GM08714 (cell line): ENCODE measurements around the gene ADGRB3.
"Not testable (repeated sequence)": the region's sequence is repeated elsewhere in the genome, so short reads cannot be mapped to it uniquely, and the experiment has no call there.

ENCODE experiments used
- H3K4me3 ChIP-seq: fragments of 200-500 bp; sonication (Bioruptor generic); 2 replicates; pipeline ENCODE4 v1.5.1; 2014; ENCODE audit warnings: mild to moderate bottlenecking, low read length, inconsistent platforms
- ZNF274 ChIP-seq: IDR thresholded peaks from 2 replicates; pipeline ENCODE4 v1.6.1; 2012; ENCODE audit warnings: mild to moderate bottlenecking, low read depth, low read length

Gene ADGRB3

GRCh38 chr6:69386426-69386825 lies 751.3 kb downstream of the ADGRB3 start:
- H3K4me3 ChIP-seq: no peak overlapping the region
- TF ChIP-seq ZNF274: no peak

GRCh38 chr6:69390125-69390524 lies 755.0 kb downstream of the ADGRB3 start:
- TF ChIP-seq ZNF274: no peak

GRCh38 chr6:69391106-69391505 lies 756.0 kb downstream of the ADGRB3 start:
- no peak for TF ChIP-seq ZNF274
- H3K4me3 ChIP-seq: no peak overlapping the region

More at GRCh38 chr6:69390125-69390524, 755.0 kb downstream of the ADGRB3 start:
- H3K4me3 ChIP-seq: no peak overlapping the region

GRCh38 chr6:69392745-69393144 lies 757.7 kb downstream of the ADGRB3 start:
- TF ChIP-seq ZNF274: no peak
- no peak overlapping the region for H3K4me3 ChIP-seq

GRCh38 chr6:69398311-69398710 lies 763.2 kb downstream of the ADGRB3 start:
- H3K4me3 ChIP-seq: no peak overlapping the region
- TF ChIP-seq ZNF274: no peak

GRCh38 chr6:69398729-69399128 lies 763.6 kb downstream of the ADGRB3 start:
- no peak for TF ChIP-seq ZNF274
- no peak overlapping the region for H3K4me3 ChIP-seq

- H3K4me3 ChIP-seq: no peak overlapping the region
- no peak for TF ChIP-seq ZNF274
Observed at GRCh38 chr6:69408886-69409285, 773.8 kb downstream of the ADGRB3 start.

GRCh38 chr6:69416776-69417175 lies 781.7 kb downstream of the ADGRB3 start:
- no peak overlapping the region for H3K4me3 ChIP-seq
- TF ChIP-seq ZNF274: no peak

GRCh38 chr6:69421269-69421668 lies 786.2 kb downstream of the ADGRB3 start:
- no peak overlapping the region for H3K4me3 ChIP-seq
- no peak for TF ChIP-seq ZNF274

GRCh38 chr6:69422020-69422419 lies 786.9 kb downstream of the ADGRB3 start:
- TF ChIP-seq ZNF274: no peak
- H3K4me3 ChIP-seq: no peak overlapping the region

- no peak for TF ChIP-seq ZNF274
- H3K4me3 ChIP-seq: no peak overlapping the region
Observed at GRCh38 chr6:69422475-69422874, 787.4 kb downstream of the ADGRB3 start.

- H3K4me3 ChIP-seq: no peak overlapping the region
- no peak for TF ChIP-seq ZNF274
Observed at GRCh38 chr6:69423785-69424184, 788.7 kb downstream of the ADGRB3 start.

- TF ChIP-seq ZNF274: no peak
- no peak overlapping the region for H3K4me3 ChIP-seq
Observed at GRCh38 chr6:69424581-69424980, 789.5 kb downstream of the ADGRB3 start.

GRCh38 chr6:69427882-69428281 lies 792.8 kb downstream of the ADGRB3 start:
- no peak for TF ChIP-seq ZNF274
- no peak overlapping the region for H3K4me3 ChIP-seq

GRCh38 chr6:69432168-69432567 lies 797.1 kb downstream of the ADGRB3 start:
- not testable (repeated sequence) for H3K4me3 ChIP-seq

- H3K4me3 ChIP-seq: not testable (repeated sequence)
Observed at GRCh38 chr6:69433116-69433515, 798.0 kb downstream of the ADGRB3 start.

- TF ChIP-seq ZNF274: no peak
- no peak overlapping the region for H3K4me3 ChIP-seq
Observed at GRCh38 chr6:69438113-69438512, 803.0 kb downstream of the ADGRB3 start.
